Smooth muscle cell (in vitro differentiated cells): Measurements from ENCODE around the gene PROKR1. TPM values are rescaled to one million over a fixed set of nuclear protein-coding genes. Genes with fewer than 3 reads are reported as not detected.

Experiments used
- DNase-seq: peaks from one replicate; lab custom pipeline; 2025; ENCODE audit not compliant: unreplicated experiment; lab: John Stamatoyannopoulos, UW
- H2AFZ ChIP-seq: fragments of 200-600 bp; sonication (generic); 2 replicates; pipeline ENCODE4 v1.6.0; 2016; ENCODE audit warnings: antibody characterized with exemption, low read depth, mild to moderate bottlenecking
- H3F3A ChIP-seq: fragments of 200-600 bp; sonication (generic); 2 replicates; pipeline ENCODE4 v1.6.0; 2017; ENCODE audit warnings: antibody characterized with exemption, low read depth
- H3K27ac ChIP-seq: fragments of 200-600 bp; sonication (generic); 2 replicates; pipeline ENCODE4 v1.5.1; 2016; ENCODE audit warnings: low read depth, mild to moderate bottlenecking
- H3K27me3 ChIP-seq: fragments of 200-600 bp; sonication (generic); 2 replicates; pipeline ENCODE4 v1.6.1; 2016; ENCODE audit warnings: low read depth, mild to moderate bottlenecking
- H3K36me3 ChIP-seq: fragments of 200-600 bp; sonication (generic); 2 replicates; pipeline ENCODE4 v1.5.1; 2016; ENCODE audit warnings: low read depth
- H3K4me1 ChIP-seq: fragments of 200-600 bp; sonication (generic); 2 replicates; pipeline ENCODE4 v1.5.1; 2016; ENCODE audit warnings: low read depth
- H3K4me2 ChIP-seq: fragments of 200-600 bp; sonication (generic); 2 replicates; pipeline ENCODE4 v1.6.0; 2016; ENCODE audit warnings: mild to moderate bottlenecking
- H3K4me3 ChIP-seq: fragments of 200-600 bp; sonication (generic); 2 replicates; pipeline ENCODE4 v1.5.1; 2016; ENCODE audit warnings: mild to moderate bottlenecking
- H3K79me2 ChIP-seq: fragments of 200-600 bp; sonication (generic); 2 replicates; pipeline ENCODE4 v1.6.0; 2016; ENCODE audit warnings: low read depth, mild to moderate bottlenecking
- H3K9ac ChIP-seq: fragments of 200-600 bp; sonication (generic); 2 replicates; pipeline ENCODE4 v1.6.0; 2016; ENCODE audit warnings: low read depth
- H3K9me3 ChIP-seq: fragments of 200-600 bp; sonication (generic); replicated peaks from 2 replicates; pipeline ENCODE4 v1.5.1; 2016; ENCODE audit warnings: low read depth
- H4K20me1 ChIP-seq: fragments of 200-600 bp; sonication (generic); 2 replicates; pipeline ENCODE4 v1.6.0; 2016; ENCODE audit warnings: low read depth
- WGBS: methylation state at CpG from one replicate; pipeline ENCODE4 v1.1.7; 2016; ENCODE audit warnings: low lambda C conversion rate; 5-methylcytosine and 5-hydroxymethylcytosine counted together
- polyA plus RNA-seq: library from polyadenylated mRNA; unstranded; fragments of >200 nt; fragmentation: Nextera tagmentation; extraction: Ambion mirVana; gene quantifications from 2 replicates; pipeline ENCODE4 v1.2.1, GENCODE V29; 2016
- total RNA-seq: library from RNA; depleted of rRNA; stranded (reverse); fragments of >200 nt; gene quantifications from 2 replicates; pipeline ENCODE4 v1.2.3, GENCODE V29; 2014
- TF ChIP-seq, protein P1 (sequence below): fragments of 200-600 bp; sonication (generic); IDR thresholded peaks from 2 replicates; pipeline ENCODE4 v1.5.1; 2017; ENCODE audit warnings: borderline replicate concordance, mild to moderate bottlenecking, antibody characterized with exemption; ENCODE audit not compliant: insufficient read depth, poor library complexity, severe bottlenecking

PROKR1 gene
- total and polyA plus RNA-seq, 2 experiments from 2014 or later, result not detected

DNA sequence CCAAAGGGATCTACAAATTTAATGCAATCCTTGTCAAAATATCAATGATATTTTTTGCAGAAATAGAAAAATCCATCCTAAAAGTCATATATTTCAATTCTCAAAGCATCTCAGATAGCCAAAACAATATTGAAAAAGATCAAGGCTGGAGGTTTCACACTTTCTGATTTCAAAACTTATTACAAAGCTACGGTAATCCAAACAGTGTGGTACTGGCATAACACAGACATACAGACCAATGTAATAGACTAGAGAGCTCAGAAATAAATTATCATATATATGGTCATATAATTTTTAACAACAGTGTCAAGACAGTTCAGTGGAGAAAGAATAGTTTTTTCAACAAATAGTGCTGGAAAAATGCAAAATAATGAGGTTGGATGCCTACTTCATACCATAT is 40.3 kb upstream of the PROKR1 start:
- no peak for DNase-seq
- H3K36me3 ChIP-seq, result peaks cover 6% of the 10 kb centered on the region
- H3K27me3 ChIP-seq, result no peaks in the 10 kb centered on the region
- WGBS, result 100% methylated on average over 1 of the region's 1 CpG
- H3K4me3 ChIP-seq, result no peak overlapping the region
- H4K20me1 ChIP-seq, result no peaks in the 10 kb centered on the region
- no peaks in the 10 kb centered on the region for H3K79me2 ChIP-seq
- H3F3A ChIP-seq, result no peaks in the 10 kb centered on the region
- TF ChIP-seq, protein P1, sequence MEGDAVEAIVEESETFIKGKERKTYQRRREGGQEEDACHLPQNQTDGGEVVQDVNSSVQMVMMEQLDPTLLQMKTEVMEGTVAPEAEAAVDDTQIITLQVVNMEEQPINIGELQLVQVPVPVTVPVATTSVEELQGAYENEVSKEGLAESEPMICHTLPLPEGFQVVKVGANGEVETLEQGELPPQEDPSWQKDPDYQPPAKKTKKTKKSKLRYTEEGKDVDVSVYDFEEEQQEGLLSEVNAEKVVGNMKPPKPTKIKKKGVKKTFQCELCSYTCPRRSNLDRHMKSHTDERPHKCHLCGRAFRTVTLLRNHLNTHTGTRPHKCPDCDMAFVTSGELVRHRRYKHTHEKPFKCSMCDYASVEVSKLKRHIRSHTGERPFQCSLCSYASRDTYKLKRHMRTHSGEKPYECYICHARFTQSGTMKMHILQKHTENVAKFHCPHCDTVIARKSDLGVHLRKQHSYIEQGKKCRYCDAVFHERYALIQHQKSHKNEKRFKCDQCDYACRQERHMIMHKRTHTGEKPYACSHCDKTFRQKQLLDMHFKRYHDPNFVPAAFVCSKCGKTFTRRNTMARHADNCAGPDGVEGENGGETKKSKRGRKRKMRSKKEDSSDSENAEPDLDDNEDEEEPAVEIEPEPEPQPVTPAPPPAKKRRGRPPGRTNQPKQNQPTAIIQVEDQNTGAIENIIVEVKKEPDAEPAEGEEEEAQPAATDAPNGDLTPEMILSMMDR, result no peak
- H3K4me1 ChIP-seq, result no peaks in the 10 kb centered on the region
- H3K9me3 ChIP-seq, result peaks cover 21% of the 10 kb centered on the region
- H2AFZ ChIP-seq, result no peak overlapping the region
- no peak overlapping the region for H3K4me2 ChIP-seq
- no peak overlapping the region for H3K9ac ChIP-seq
- no peak overlapping the region for H3K27ac ChIP-seq

DNA sequence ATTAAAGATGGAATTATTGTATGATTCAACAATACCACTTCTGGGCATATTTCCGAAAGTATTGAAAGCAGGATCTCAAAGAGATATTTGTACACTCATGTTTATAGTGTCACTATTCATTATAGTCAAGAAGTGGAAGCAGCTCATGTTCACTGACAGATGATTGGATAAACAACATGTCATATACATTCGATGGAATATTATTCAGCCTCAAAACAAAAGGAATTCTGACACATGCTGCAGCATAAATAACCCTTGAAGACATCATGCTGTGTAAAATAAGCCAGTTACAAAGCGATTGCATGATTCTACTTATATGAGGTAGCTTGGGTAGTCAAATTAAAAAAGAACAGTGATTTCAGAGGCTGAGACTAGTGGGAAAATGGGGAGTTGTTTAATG is 39.3 kb upstream of the PROKR1 start:
- DNase-seq, result no peak

DNA sequence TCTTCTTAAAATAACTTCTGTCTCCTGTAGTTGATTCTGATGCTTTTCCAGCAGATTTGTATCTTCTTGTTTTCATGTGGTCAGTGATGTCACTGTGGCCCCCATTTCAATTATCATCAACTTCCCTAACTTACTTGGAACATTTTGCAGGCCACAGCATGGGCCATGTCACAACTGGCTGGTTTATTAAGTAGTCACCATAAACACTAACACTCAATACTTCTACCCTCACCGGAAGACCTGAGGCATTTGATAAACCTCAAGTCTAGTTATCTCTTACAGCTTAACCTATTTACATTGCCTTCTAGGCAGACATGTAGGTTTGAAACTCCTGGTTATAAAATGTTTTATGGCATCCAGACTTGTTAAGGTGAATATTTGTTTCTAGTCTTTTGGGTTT is 37.4 kb upstream of the PROKR1 start:
- Histone ChIP-seq H2AFZ (no peak overlapping the region), H3K9me3 (peaks cover 21% of the 10 kb centered on the region), H4K20me1 (no peaks in the 10 kb centered on the region), H3K27ac (no peak overlapping the region), H3K4me3 (no peak overlapping the region), H3K27me3 (no peaks in the 10 kb centered on the region), H3F3A (no peaks in the 10 kb centered on the region), H3K4me2 (no peak overlapping the region), H3K4me1 (no peaks in the 10 kb centered on the region), H3K36me3 (peaks cover 6% of the 10 kb centered on the region), H3K79me2 (no peaks in the 10 kb centered on the region), H3K9ac (no peak overlapping the region)
- TF ChIP-seq, protein P1, result no peak
- DNase-seq, result no peak
- WGBS, result 72% methylated on average over 1 of the region's 1 CpG

More for the DNA sequence above, 39.3 kb upstream of the PROKR1 start:
- Histone ChIP-seq H3K9ac (no peak overlapping the region), H2AFZ (no peak overlapping the region), H3K36me3 (peaks cover 6% of the 10 kb centered on the region), H3K4me1 (no peaks in the 10 kb centered on the region), H3K27ac (no peak overlapping the region), H3K9me3 (peaks cover 21% of the 10 kb centered on the region), H3K4me2 (no peak overlapping the region), H4K20me1 (no peaks in the 10 kb centered on the region), H3K27me3 (no peaks in the 10 kb centered on the region), H3F3A (no peaks in the 10 kb centered on the region), H3K79me2 (no peaks in the 10 kb centered on the region), H3K4me3 (no peak overlapping the region)
- TF ChIP-seq, protein P1, result no peak
- WGBS, result 96% methylated on average over 3 of the region's 3 CpGs

- TF ChIP-seq, protein P1, result no peak
- no peak for DNase-seq
- H4K20me1 ChIP-seq, result no peaks in the 10 kb centered on the region
- H3F3A ChIP-seq, result no peaks in the 10 kb centered on the region
- H3K9me3 ChIP-seq, result peaks cover 17% of the 10 kb centered on the region
- no peaks in the 10 kb centered on the region for H3K27me3 ChIP-seq
- no peak overlapping the region for H2AFZ ChIP-seq
- no peaks in the 10 kb centered on the region for H3K4me1 ChIP-seq
- peaks cover 6% of the 10 kb centered on the region for H3K36me3 ChIP-seq
- no peaks in the 10 kb centered on the region for H3K79me2 ChIP-seq
- 94% methylated on average over 4 of the region's 4 CpGs for whole genome bisulfite sequencing
- H3K27ac ChIP-seq, result no peak overlapping the region
- H3K4me2 ChIP-seq, result no peak overlapping the region
- H3K4me3 ChIP-seq, result no peak overlapping the region
- H3K9ac ChIP-seq, result no peak overlapping the region
Observed at GRCh38 chr2:68606759-68607158, 36.6 kb upstream of the PROKR1 start.
